Breast epithelium (tissue), 4 donors: ENCODE measurements around the gene ACSL3. TPM values are rescaled to one million over a fixed set of nuclear protein-coding genes. Genes with fewer than 3 reads are reported as not detected.

Experiments
- DNase-seq, 2 donors: peaks; one replicate each; pipeline ENCODE4 v3.0.0-alpha.2; 2019; ENCODE audit warnings: low spot score in 2 of 2
- H3K27ac ChIP-seq, 2 donors: fragments of 200-600 bp; sonication (generic) in 1 of 2; one replicate each; pipeline ENCODE4 v1.5.1; 2016 to 2019; ENCODE audit warnings: mild to moderate bottlenecking in 1 of 2
- H3K27me3 ChIP-seq, 2 donors: fragments of 200-600 bp; sonication (generic) in 1 of 2; one replicate each; pipeline versions ENCODE4 v1.5.1 to v1.6.0; 2017 to 2019; ENCODE audit warnings: control low read depth in 1 of 2, mild to moderate bottlenecking in 1 of 2
- H3K36me3 ChIP-seq: fragments of 200-600 bp; one replicate; pipeline ENCODE4 v1.5.1; 2019
- H3K4me1 ChIP-seq, 2 donors: fragments of 200-600 bp; sonication (generic); one replicate each; pipeline ENCODE4 v1.5.1; 2016 to 2019; ENCODE audit warnings: control low read depth in 1 of 2
- H3K4me3 ChIP-seq, 3 donors: fragments of 200-600 bp; sonication (generic); 1 replicate in 2 of 3; 2 replicates in 1 of 3; pipeline ENCODE4 v1.5.1; 2016 to 2019; ENCODE audit warnings: mild to moderate bottlenecking in 3 of 3, moderate library complexity in 2 of 3
- H3K9me3 ChIP-seq, 2 donors: fragments of 200-600 bp; sonication (generic) in 1 of 2; one replicate each; pipeline ENCODE4 v1.5.1; 2016 to 2019; ENCODE audit warnings: control low read depth in 1 of 2
- CTCF ChIP-seq, 3 donors: fragments of 450-650 bp; IDR thresholded peaks; one replicate each; pipeline ENCODE4 v1.5.1; 2016 to 2017; ENCODE audit warnings: antibody characterized with exemption in 3 of 3, mild to moderate bottlenecking in 3 of 3, moderate library complexity in 3 of 3
- POLR2A ChIP-seq: fragments of 450-650 bp; IDR thresholded peaks from one replicate; pipeline ENCODE4 v1.6.1; 2016; ENCODE audit warnings: antibody characterized with exemption, mild to moderate bottlenecking, moderate library complexity
- POLR2AphosphoS5 ChIP-seq, 3 donors: sonication (generic); formaldehyde crosslinking; IDR thresholded peaks; one replicate each; pipeline ENCODE4 v1.6.1; 2017; ENCODE audit warnings: antibody characterized with exemption in 3 of 3
- intact Hi-C: fragments of 100-400 bp; cut with DNase I; formaldehyde crosslinking; loops from one replicate; pipeline ENCODE4 v1.15.1; 2023; ENCODE audit warnings: low total_unique reads
- total RNA-seq, 3 donors: library from RNA; depleted of rRNA; stranded (reverse); fragments of >200 nt; gene quantifications; one replicate each; pipeline ENCODE4 v1.1.0, GENCODE V29; 2016

Gene ACSL3
- total RNA-seq, 3 donors from 2014 or later = 50.9 to 115 (median 74.4) TPM

- no peaks in the 10 kb centered on the region for H3K9me3 ChIP-seq
- TF ChIP-seq POLR2AphosphoS5 (IDR thresholded peaks at IDR 0.05) (no peak), POLR2A (no peak), CTCF (IDR thresholded peaks at IDR 0.05) (no peak)
- H3K4me3 ChIP-seq = no peak overlapping the region
- H3K27ac ChIP-seq = no peak overlapping the region
- no peak for DNase-seq
- H3K4me1 ChIP-seq = no peaks in the 10 kb centered on the region
- H3K27me3 ChIP-seq = no peaks in the 10 kb centered on the region
- intact Hi-C loops = no loop called here
- H3K36me3 ChIP-seq = no peaks in the 10 kb centered on the region
Measured at GRCh38 chr2:222833410-222833809, 27.4 kb upstream of the ACSL3 start.

GRCh38 chr2:222835143-222835822 lies 25.6 kb upstream of the ACSL3 start:
- no peak for TF ChIP-seq POLR2AphosphoS5 (IDR thresholded peaks at IDR 0.05)
- TF ChIP-seq POLR2A = no peak
- no peak for TF ChIP-seq CTCF (IDR thresholded peaks at IDR 0.05)

GRCh38 chr2:222835823-222836151 lies 25.0 kb upstream of the ACSL3 start:
- TF ChIP-seq CTCF (IDR thresholded peaks at IDR 0.05) (no peak), POLR2A (no peak)
- H3K27ac ChIP-seq = no peak overlapping the region
- no peak for DNase-seq
- no peaks in the 10 kb centered on the region for H3K27me3 ChIP-seq
- no peaks in the 10 kb centered on the region for H3K9me3 ChIP-seq
- H3K4me3 ChIP-seq = no peak overlapping the region
- intact Hi-C loops = no loop called here
- H3K4me1 ChIP-seq = no peaks in the 10 kb centered on the region
- no peaks in the 10 kb centered on the region for H3K36me3 ChIP-seq

More at GRCh38 chr2:222835143-222835822, 25.6 kb upstream of the ACSL3 start:
- intact Hi-C loops = no loop called here
- no peaks in the 10 kb centered on the region for H3K4me1 ChIP-seq
- H3K27ac ChIP-seq = no peak overlapping the region
- no peak overlapping the region for H3K4me3 ChIP-seq
- H3K27me3 ChIP-seq = no peaks in the 10 kb centered on the region
- H3K9me3 ChIP-seq = no peaks in the 10 kb centered on the region
- no peak for DNase-seq
- H3K36me3 ChIP-seq = no peaks in the 10 kb centered on the region

- Histone ChIP-seq H3K27me3 (no peaks in the 10 kb centered on the region), H3K36me3 (no peaks in the 10 kb centered on the region), H3K4me3 (no peak overlapping the region), H3K27ac (peak overlapping the region in 1 of 2 donors; percentile 33), H3K9me3 (no peaks in the 10 kb centered on the region), H3K4me1 (no peaks in the 10 kb centered on the region)
- TF ChIP-seq POLR2AphosphoS5 (IDR thresholded peaks at IDR 0.05) (no peak), POLR2A (no peak)
- intact Hi-C loops = no loop called here
- peak in 1 of 2 donors; percentile 43 for DNase-seq
Measured at GRCh38 chr2:222837643-222838056, 23.2 kb upstream of the ACSL3 start.

GRCh38 chr2:222840060-222840802 lies 20.6 kb upstream of the ACSL3 start:
- Histone ChIP-seq H3K4me1 (no peaks in the 10 kb centered on the region), H3K36me3 (no peaks in the 10 kb centered on the region), H3K27ac (no peak overlapping the region), H3K9me3 (no peaks in the 10 kb centered on the region), H3K4me3 (no peak overlapping the region), H3K27me3 (no peaks in the 10 kb centered on the region)
- TF ChIP-seq CTCF (IDR thresholded peaks at IDR 0.05) = no peak
- TF ChIP-seq POLR2AphosphoS5 (IDR thresholded peaks at IDR 0.05) = no peak
- no peak for TF ChIP-seq POLR2A
- intact Hi-C loops = no loop called here
- no peak for DNase-seq
